ENCODE results near the gene SLCO4A1. TPM values are rescaled to one million over a fixed set of nuclear protein-coding genes. Genes with fewer than 3 reads are reported as not detected.

SLCO4A1 gene
- total and polyA plus RNA-seq, 2 donors (not counting 1 experiment from before 2014, with no cell fraction given): 2.1 to 79.5 TPM

GRCh38 chr20:62611012-62611411 is 31.3 kb upstream of the SLCO4A1 start:
- WGBS (ENCODE audit: insufficient coverage): 96% methylated on average over 2 of the region's 2 CpGs
- Mint-ChIP-seq H3K4me3 (no peak overlapping the region), H3K4me1 (peaks cover 21% of the 10 kb centered on the region), H3K27ac (no peak overlapping the region), H3K27me3 (peaks cover 3% of the 10 kb centered on the region), H3K9me3 (ENCODE audit: insufficient read depth) (peaks cover 2% of the 10 kb centered on the region)
- H3K27ac ChIP-seq (ENCODE audit: low read length in 2 of 2): no peak overlapping the region
- POLR2A ChIA-PET: interaction anchor here (0.7 kb wide), 1 partner anchor 17 kb away, joined by 3 read pairs; no protein-coding TSS in a partner anchor
- DNase-seq (no peak), ATAC-seq (ENCODE audit: low read depth) (no peak)
- H3K4me2 ChIP-seq (replicated peaks; ENCODE audit: low read depth, low read length, poor library complexity, severe bottlenecking): no peak overlapping the region
- peaks cover 18 to 22% of the 10 kb centered on the region in 2 donors for H3K4me1 ChIP-seq (ENCODE audit: control insufficient read depth in 2 of 2, insufficient read depth in 2 of 2, low read length in 2 of 2)
- no peaks in the 10 kb centered on the region for H3K79me2 ChIP-seq (ENCODE audit: control insufficient read depth, insufficient read depth, low read length)
- peaks cover 0 to 8% (median 0%) of the 10 kb centered on the region in 3 donors for H3K9me3 ChIP-seq (ENCODE audit: control extremely low read depth in 1 of 3, control insufficient read depth in 2 of 3, insufficient read depth in 1 of 3, low read length in 2 of 3)
- no peaks in the 10 kb centered on the region for H3K27me3 ChIP-seq (replicated peaks in 1 of 4; ENCODE audit: control extremely low read depth in 1 of 4, control insufficient read depth in 3 of 4, insufficient read depth in 4 of 4, low read length in 3 of 4)
- no peak overlapping the region for H3K9ac ChIP-seq (ENCODE audit: low read length)
- intact Hi-C loops (cut with micrococcal nuclease): no loop called here
- TF ChIP-seq CTCF (IDR thresholded peaks at IDR 0.05): no peak
- TF ChIP-seq EZH2 (IDR thresholded peaks at IDR 0.05; ENCODE audit: borderline replicate concordance, insufficient read depth, low read depth, low read length, poor library complexity, severe bottlenecking): no peak
- no peaks in the 10 kb centered on the region for H3K36me3 ChIP-seq (replicated peaks in 1 of 2; ENCODE audit: control extremely low read depth in 1 of 2, control insufficient read depth in 1 of 2, extremely low read depth in 1 of 2, insufficient read depth in 2 of 2, low read length in 1 of 2)
- H3K4me3 ChIP-seq (ENCODE audit: control extremely low read depth in 1 of 5, extremely low read depth in 1 of 5, insufficient read depth in 1 of 5, low read depth in 2 of 5, low read length in 4 of 5): no peak overlapping the region
- no peaks in the 10 kb centered on the region for H4K20me1 ChIP-seq (ENCODE audit: control insufficient read depth, insufficient read depth, low read length, poor library complexity, severe bottlenecking)
- CTCF ChIA-PET: interaction anchor here (0.7 to 1.2 kb wide), 4 partner anchors 13 to 111 kb away, joined by 3 read pairs; no protein-coding TSS in a partner anchor
- no peak overlapping the region for H2AFZ ChIP-seq (ENCODE audit: insufficient read depth, low read depth, low read length, poor library complexity, severe bottlenecking)

GRCh38 chr20:62611819-62612218 is 30.5 kb upstream of the SLCO4A1 start:
- Mint-ChIP-seq H3K4me1 (peaks cover 19% of the 10 kb centered on the region), H3K4me3 (no peak overlapping the region), H3K27ac (no peak overlapping the region), H3K27me3 (peaks cover 3% of the 10 kb centered on the region), H3K9me3 (ENCODE audit: insufficient read depth) (peaks cover 2% of the 10 kb centered on the region)
- ATAC-seq (ENCODE audit: low read depth) (no peak), DNase-seq (no peak)
- H3K9ac ChIP-seq (ENCODE audit: low read length): no peak overlapping the region
- no peak overlapping the region for H2AFZ ChIP-seq (ENCODE audit: insufficient read depth, low read depth, low read length, poor library complexity, severe bottlenecking)
- ChIA-PET POLR2A (no interaction called here), CTCF (interaction anchor here (0.9 to 3.0 kb wide), 4 partner anchors 9 to 180 kb away, joined by 3 to 16 read pairs (median 4); no protein-coding TSS in a partner anchor)
- H3K4me1 ChIP-seq (ENCODE audit: control insufficient read depth in 2 of 2, insufficient read depth in 2 of 2, low read length in 2 of 2): peaks cover 16 to 21% of the 10 kb centered on the region in 2 donors
- no peaks in the 10 kb centered on the region for H3K36me3 ChIP-seq (replicated peaks in 1 of 2; ENCODE audit: control extremely low read depth in 1 of 2, control insufficient read depth in 1 of 2, extremely low read depth in 1 of 2, insufficient read depth in 2 of 2, low read length in 1 of 2)
- no peaks in the 10 kb centered on the region for H3K27me3 ChIP-seq (replicated peaks in 1 of 4; ENCODE audit: control extremely low read depth in 1 of 4, control insufficient read depth in 3 of 4, insufficient read depth in 4 of 4, low read length in 3 of 4)
- no peaks in the 10 kb centered on the region for H3K79me2 ChIP-seq (ENCODE audit: control insufficient read depth, insufficient read depth, low read length)
- peaks cover 0 to 8% (median 0%) of the 10 kb centered on the region in 3 donors for H3K9me3 ChIP-seq (ENCODE audit: control extremely low read depth in 1 of 3, control insufficient read depth in 2 of 3, insufficient read depth in 1 of 3, low read length in 2 of 3)
- H4K20me1 ChIP-seq (ENCODE audit: control insufficient read depth, insufficient read depth, low read length, poor library complexity, severe bottlenecking): no peaks in the 10 kb centered on the region
- TF ChIP-seq EZH2 (IDR thresholded peaks at IDR 0.05; ENCODE audit: borderline replicate concordance, insufficient read depth, low read depth, low read length, poor library complexity, severe bottlenecking) (no peak), CTCF (IDR thresholded peaks at IDR 0.05) (no peak)
- no peak overlapping the region for H3K4me3 ChIP-seq (ENCODE audit: control extremely low read depth in 1 of 5, extremely low read depth in 1 of 5, insufficient read depth in 1 of 5, low read depth in 2 of 5, low read length in 4 of 5)
- H3K4me2 ChIP-seq (replicated peaks; ENCODE audit: low read depth, low read length, poor library complexity, severe bottlenecking): no peak overlapping the region
- 94% methylated on average over 18 of the region's 19 CpGs for WGBS (ENCODE audit: insufficient coverage)
- intact Hi-C loops (cut with micrococcal nuclease): no loop called here
- no peak overlapping the region for H3K27ac ChIP-seq (ENCODE audit: low read length in 2 of 2)

Measured in B cell (primary cell).